HCT116 (cell line): ENCODE measurements around the gene UBE3B. TPM values are rescaled to one million over a fixed set of nuclear protein-coding genes. Genes with fewer than 3 reads are reported as not detected.

ENCODE experiments used
- ATAC-seq: fragments of 200-7000 bp; cut with Tn5 transposase; 2 replicates; pipeline ENCODE4 v1.9.1; 2020; ENCODE audit warnings: mild to moderate bottlenecking, moderate library complexity
- BruUV-seq: library from RNA; stranded (reverse); fragments of 400-500 nt; replicated peaks from 2 replicates; lab custom pipeline; 2021; lab: Mats Ljungman, UMichigan
- CTCF ChIA-PET: fragments of 300-600 bp; sonication (Branson Sonifier 250); formaldehyde crosslinking; loops from one replicate; lab custom pipeline; 2021; ENCODE audit warnings: antibody characterized with exemption; lab: Charles Lee
- POLR2A ChIA-PET: fragments of 300-600, 350-600 bp; sonication (Branson Sonifier 250); formaldehyde crosslinking; loops from one replicate; lab custom pipeline; 2021; ENCODE audit warnings: antibody characterized with exemption; lab: Charles Lee
- RAD21 ChIA-PET, 2 experiments: fragments of 300-600 bp; sonication (Branson Sonifier 250); formaldehyde crosslinking; loops; one replicate each; lab custom pipeline; 2023; ENCODE audit warnings: low total read pairs in 2 of 2; ENCODE audit not compliant: uncharacterized antibody in 2 of 2, unreplicated experiment in 2 of 2, low non-redundant PET in 1 of 2; lab: Charles Lee
- DNase-seq: peaks from one replicate; pipeline ENCODE4 v3.0.0-alpha.2; 2010; ENCODE audit warnings: low read depth, low spot score
- H2AFZ ChIP-seq: fragments of 200-600 bp; shearing (Covaris generic), sonication (generic); 2 replicates; pipeline ENCODE4 v1.6.1; 2017; ENCODE audit warnings: low read depth, mixed run types, mixed read lengths, antibody characterized with exemption, low read length; ENCODE audit not compliant: poor library complexity, severe bottlenecking
- H3K27ac ChIP-seq: 2 replicates; pipeline ENCODE4 v1.5.1; 2012; ENCODE audit warnings: low read depth, low read length
- H3K27me3 ChIP-seq: fragments of 200-600 bp; sonication (generic); 2 replicates; pipeline ENCODE4 v1.6.1; 2016; ENCODE audit warnings: mixed run types, low read length, mixed read lengths; ENCODE audit not compliant: insufficient read depth
- H3K36me3 ChIP-seq, 2 experiments: fragments of 200-500 bp in 1 of 2; fragments of 200-600 bp in 1 of 2; sonication (Bioruptor generic) in 1 of 2; sonication (generic) in 1 of 2; 2 replicates each; pipeline versions ENCODE4 v1.5.1 to v1.6.1; 2014 to 2016; ENCODE audit warnings: low read length in 2 of 2, inconsistent platforms in 1 of 2, mixed read lengths in 1 of 2, mixed run types in 1 of 2; ENCODE audit not compliant: insufficient read depth in 2 of 2, control insufficient read depth in 1 of 2
- H3K4me1 ChIP-seq, 2 experiments: fragments of 200-600 bp in 1 of 2; sonication (generic) in 1 of 2; 2 replicates each; pipeline versions ENCODE4 v1.5.1 to v1.6.1; 2012 to 2017; ENCODE audit warnings: low read length in 2 of 2, inconsistent platforms in 1 of 2, mild to moderate bottlenecking in 1 of 2, mixed read lengths in 1 of 2, mixed run types in 1 of 2, moderate library complexity in 1 of 2; ENCODE audit not compliant: insufficient read depth in 2 of 2, control insufficient read depth in 1 of 2
- H3K4me2 ChIP-seq: fragments of 200-600 bp; sonication (generic); 2 replicates; pipeline ENCODE4 v1.6.1; 2017; ENCODE audit warnings: mixed run types, low read length, mixed read lengths
- H3K4me3 ChIP-seq, 2 experiments: fragments of 200-600 bp in 1 of 2; sonication (generic) in 1 of 2; replicated peaks in 1 of 2; 2 replicates each; pipeline ENCODE4 v1.5.1; 2011 to 2016; ENCODE audit warnings: low read length in 2 of 2, control low read depth in 1 of 2, low read depth in 1 of 2, mild to moderate bottlenecking in 1 of 2, mixed read lengths in 1 of 2, mixed run types in 1 of 2
- H3K79me2 ChIP-seq: fragments of 200-600 bp; sonication (generic); 2 replicates; pipeline ENCODE4 v1.6.1; 2017; ENCODE audit warnings: mild to moderate bottlenecking, mixed run types, low read length, moderate library complexity, mixed read lengths; ENCODE audit not compliant: insufficient read depth
- H3K9ac ChIP-seq: fragments of 200-600 bp; sonication (generic); 2 replicates; pipeline ENCODE4 v1.6.1; 2016; ENCODE audit warnings: low read length, mixed read lengths
- H3K9me2 ChIP-seq: fragments of 200-600 bp; sonication (generic), shearing (Covaris generic); 2 replicates; pipeline ENCODE4 v1.6.1; 2017; ENCODE audit warnings: mixed run types, mild to moderate bottlenecking, moderate library complexity; ENCODE audit not compliant: insufficient read depth
- H3K9me3 ChIP-seq, 2 experiments: fragments of 200-500 bp in 1 of 2; fragments of 200-600 bp in 1 of 2; sonication (Bioruptor generic) in 1 of 2; sonication (generic) in 1 of 2; 2 replicates each; pipeline ENCODE4 v1.6.1; 2014 to 2017; ENCODE audit warnings: low read length in 2 of 2, mixed read lengths in 2 of 2, inconsistent platforms in 1 of 2, low read depth in 1 of 2, mild to moderate bottlenecking in 1 of 2, mixed run types in 1 of 2, moderate library complexity in 1 of 2; ENCODE audit not compliant: control insufficient read depth in 1 of 2, insufficient read depth in 1 of 2
- H4K20me1 ChIP-seq: fragments of 200-600 bp; sonication (generic), shearing (Covaris generic); 2 replicates; pipeline ENCODE4 v1.6.1; 2017; ENCODE audit warnings: mixed run types, mild to moderate bottlenecking, moderate library complexity; ENCODE audit not compliant: insufficient read depth
- CBX3 ChIP-seq: IDR thresholded peaks from 2 replicates; pipeline ENCODE4 v1.6.1; 2012; ENCODE audit warnings: low read depth
- CEBPB ChIP-seq: IDR thresholded peaks from 2 replicates; pipeline ENCODE4 v1.6.1; 2012; ENCODE audit warnings: low read depth
- EGR1 ChIP-seq: IDR thresholded peaks from 2 replicates; pipeline ENCODE4 v1.6.1; 2012; ENCODE audit warnings: low read depth
- EZH2 ChIP-seq: fragments of 200-600 bp; sonication (generic); IDR thresholded peaks from 2 replicates; pipeline ENCODE4 v1.6.1; 2017; ENCODE audit warnings: antibody characterized with exemption, mixed run types
- FOSL1 ChIP-seq: IDR thresholded peaks from 2 replicates; pipeline ENCODE4 v1.6.1; 2012; ENCODE audit warnings: low read depth
- JUND ChIP-seq: IDR thresholded peaks from 2 replicates; pipeline ENCODE4 v1.6.1; 2012
- POLR2A ChIP-seq: IDR thresholded peaks from 2 replicates; pipeline ENCODE4 v1.7.0; 2011; ENCODE audit warnings: borderline replicate concordance; ENCODE audit not compliant: insufficient read depth, insufficient read length; ENCODE audit errors: extremely low read depth
- RAD21 ChIP-seq: IDR thresholded peaks from 2 replicates; pipeline ENCODE4 v1.6.1; 2012; ENCODE audit warnings: low read depth, mild to moderate bottlenecking
- SIN3A ChIP-seq: IDR thresholded peaks from 2 replicates; pipeline ENCODE4 v1.6.1; 2012; ENCODE audit warnings: low read depth
- SP1 ChIP-seq: IDR thresholded peaks from 2 replicates; pipeline ENCODE4 v1.6.1; 2012; ENCODE audit warnings: low read depth
- TCF7L2 ChIP-seq: IDR thresholded peaks from 2 replicates; pipeline ENCODE4 v1.7.0; 2011; ENCODE audit warnings: borderline replicate concordance, inconsistent platforms; ENCODE audit not compliant: insufficient read depth, insufficient read length; ENCODE audit errors: extremely low read depth
- ZFX ChIP-seq: fragments of 450-650 bp; IDR thresholded peaks from 2 replicates; pipeline ENCODE4 v1.6.1; 2017
- ZNF274 ChIP-seq: fragments of 200-500 bp; sonication (Bioruptor generic); IDR thresholded peaks from 2 replicates; pipeline ENCODE4 v1.6.1; 2014; ENCODE audit warnings: mild to moderate bottlenecking, low read depth, low read length, inconsistent platforms
- intact Hi-C: fragments of 100-400 bp; cut with micrococcal nuclease; formaldehyde crosslinking; loops from 2 replicates; pipeline ENCODE4 v1.10.0; 2022
- total RNA-seq: library from RNA; stranded (reverse); gene quantifications from one replicate; pipeline ENCODE4 v1.2.1, GENCODE V29; 2021; ENCODE audit not compliant: unreplicated experiment
- TF ChIP-seq, protein P1 (sequence below), 3 experiments: fragments of 200-600 bp in 1 of 3; sonication (generic) in 1 of 3; IDR thresholded peaks in 2 of 3; conservative IDR thresholded peaks in 1 of 3; 2 replicates each; pipeline ENCODE4 v1.5.1; 2012 to 2017; ENCODE audit warnings: low read depth in 2 of 3, low read length in 2 of 3, antibody characterized with exemption in 1 of 3, borderline replicate concordance in 1 of 3, control low read depth in 1 of 3, mild to moderate bottlenecking in 1 of 3, mixed read lengths in 1 of 3, mixed run types in 1 of 3, moderate library complexity in 1 of 3; ENCODE audit not compliant: insufficient read depth in 1 of 3
- TF ChIP-seq, protein P2 (sequence below): IDR thresholded peaks from 2 replicates; pipeline ENCODE4 v1.6.1; 2012; ENCODE audit warnings: low read depth
- TF ChIP-seq, protein P3 (sequence below): IDR thresholded peaks from 2 replicates; pipeline ENCODE4 v1.6.1; 2011; ENCODE audit warnings: mild to moderate bottlenecking, low read length, moderate library complexity; ENCODE audit not compliant: insufficient replicate concordance; ENCODE audit errors: extremely low read depth

UBE3B gene
- total RNA-seq, 1 experiment from 2014 or later, result 28.9 TPM

DNA sequence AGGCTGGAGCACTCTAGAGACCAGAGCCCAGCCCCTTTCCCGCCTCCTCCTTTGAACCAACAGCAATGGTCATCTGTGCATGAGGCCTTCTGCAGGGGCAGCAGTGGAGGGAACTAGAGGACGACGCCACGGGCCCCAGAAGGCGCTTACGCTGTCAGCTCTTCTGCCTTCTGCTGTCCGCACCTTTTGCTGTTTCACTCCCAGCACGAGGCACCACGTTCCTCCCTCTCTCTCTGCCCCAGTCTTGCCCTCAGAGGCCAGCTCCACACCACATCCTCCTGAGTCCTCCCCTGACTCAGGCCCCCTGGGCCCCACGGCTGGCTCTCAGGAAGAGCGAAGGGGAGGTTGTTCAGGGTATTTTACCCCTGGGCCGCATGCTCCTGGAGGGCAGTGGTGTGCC lies 80.4 kb downstream of the UBE3B start:
- RAD21 ChIA-PET, result no interaction called here
- no peak overlapping the region for H3K4me2 ChIP-seq
- TF ChIP-seq CEBPB, result no peak
- TF ChIP-seq ZFX, result no peak
- no peak for TF ChIP-seq SP1
- no peak for TF ChIP-seq JUND
- no peak for TF ChIP-seq TCF7L2
- no peak for TF ChIP-seq SIN3A
- no peak for TF ChIP-seq POLR2A
- no peak for TF ChIP-seq EGR1
- TF ChIP-seq ZNF274, result no peak
- TF ChIP-seq, protein P1, sequence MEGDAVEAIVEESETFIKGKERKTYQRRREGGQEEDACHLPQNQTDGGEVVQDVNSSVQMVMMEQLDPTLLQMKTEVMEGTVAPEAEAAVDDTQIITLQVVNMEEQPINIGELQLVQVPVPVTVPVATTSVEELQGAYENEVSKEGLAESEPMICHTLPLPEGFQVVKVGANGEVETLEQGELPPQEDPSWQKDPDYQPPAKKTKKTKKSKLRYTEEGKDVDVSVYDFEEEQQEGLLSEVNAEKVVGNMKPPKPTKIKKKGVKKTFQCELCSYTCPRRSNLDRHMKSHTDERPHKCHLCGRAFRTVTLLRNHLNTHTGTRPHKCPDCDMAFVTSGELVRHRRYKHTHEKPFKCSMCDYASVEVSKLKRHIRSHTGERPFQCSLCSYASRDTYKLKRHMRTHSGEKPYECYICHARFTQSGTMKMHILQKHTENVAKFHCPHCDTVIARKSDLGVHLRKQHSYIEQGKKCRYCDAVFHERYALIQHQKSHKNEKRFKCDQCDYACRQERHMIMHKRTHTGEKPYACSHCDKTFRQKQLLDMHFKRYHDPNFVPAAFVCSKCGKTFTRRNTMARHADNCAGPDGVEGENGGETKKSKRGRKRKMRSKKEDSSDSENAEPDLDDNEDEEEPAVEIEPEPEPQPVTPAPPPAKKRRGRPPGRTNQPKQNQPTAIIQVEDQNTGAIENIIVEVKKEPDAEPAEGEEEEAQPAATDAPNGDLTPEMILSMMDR (IDR thresholded peaks at IDR 0.05 in 2 of 3, conservative IDR thresholded peaks at IDR 0.05 in 1 of 3; ENCODE audit: borderline replicate concordance in 1 of 3, insufficient read depth in 1 of 3, low read depth in 2 of 3, low read length in 2 of 3), result no peak
- TF ChIP-seq, protein P2, sequence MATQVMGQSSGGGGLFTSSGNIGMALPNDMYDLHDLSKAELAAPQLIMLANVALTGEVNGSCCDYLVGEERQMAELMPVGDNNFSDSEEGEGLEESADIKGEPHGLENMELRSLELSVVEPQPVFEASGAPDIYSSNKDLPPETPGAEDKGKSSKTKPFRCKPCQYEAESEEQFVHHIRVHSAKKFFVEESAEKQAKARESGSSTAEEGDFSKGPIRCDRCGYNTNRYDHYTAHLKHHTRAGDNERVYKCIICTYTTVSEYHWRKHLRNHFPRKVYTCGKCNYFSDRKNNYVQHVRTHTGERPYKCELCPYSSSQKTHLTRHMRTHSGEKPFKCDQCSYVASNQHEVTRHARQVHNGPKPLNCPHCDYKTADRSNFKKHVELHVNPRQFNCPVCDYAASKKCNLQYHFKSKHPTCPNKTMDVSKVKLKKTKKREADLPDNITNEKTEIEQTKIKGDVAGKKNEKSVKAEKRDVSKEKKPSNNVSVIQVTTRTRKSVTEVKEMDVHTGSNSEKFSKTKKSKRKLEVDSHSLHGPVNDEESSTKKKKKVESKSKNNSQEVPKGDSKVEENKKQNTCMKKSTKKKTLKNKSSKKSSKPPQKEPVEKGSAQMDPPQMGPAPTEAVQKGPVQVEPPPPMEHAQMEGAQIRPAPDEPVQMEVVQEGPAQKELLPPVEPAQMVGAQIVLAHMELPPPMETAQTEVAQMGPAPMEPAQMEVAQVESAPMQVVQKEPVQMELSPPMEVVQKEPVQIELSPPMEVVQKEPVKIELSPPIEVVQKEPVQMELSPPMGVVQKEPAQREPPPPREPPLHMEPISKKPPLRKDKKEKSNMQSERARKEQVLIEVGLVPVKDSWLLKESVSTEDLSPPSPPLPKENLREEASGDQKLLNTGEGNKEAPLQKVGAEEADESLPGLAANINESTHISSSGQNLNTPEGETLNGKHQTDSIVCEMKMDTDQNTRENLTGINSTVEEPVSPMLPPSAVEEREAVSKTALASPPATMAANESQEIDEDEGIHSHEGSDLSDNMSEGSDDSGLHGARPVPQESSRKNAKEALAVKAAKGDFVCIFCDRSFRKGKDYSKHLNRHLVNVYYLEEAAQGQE, result no peak
- TF ChIP-seq RAD21, result no peak
- TF ChIP-seq FOSL1, result no peak
- TF ChIP-seq CBX3, result no peak
- no peak for TF ChIP-seq EZH2
- TF ChIP-seq, protein P3, sequence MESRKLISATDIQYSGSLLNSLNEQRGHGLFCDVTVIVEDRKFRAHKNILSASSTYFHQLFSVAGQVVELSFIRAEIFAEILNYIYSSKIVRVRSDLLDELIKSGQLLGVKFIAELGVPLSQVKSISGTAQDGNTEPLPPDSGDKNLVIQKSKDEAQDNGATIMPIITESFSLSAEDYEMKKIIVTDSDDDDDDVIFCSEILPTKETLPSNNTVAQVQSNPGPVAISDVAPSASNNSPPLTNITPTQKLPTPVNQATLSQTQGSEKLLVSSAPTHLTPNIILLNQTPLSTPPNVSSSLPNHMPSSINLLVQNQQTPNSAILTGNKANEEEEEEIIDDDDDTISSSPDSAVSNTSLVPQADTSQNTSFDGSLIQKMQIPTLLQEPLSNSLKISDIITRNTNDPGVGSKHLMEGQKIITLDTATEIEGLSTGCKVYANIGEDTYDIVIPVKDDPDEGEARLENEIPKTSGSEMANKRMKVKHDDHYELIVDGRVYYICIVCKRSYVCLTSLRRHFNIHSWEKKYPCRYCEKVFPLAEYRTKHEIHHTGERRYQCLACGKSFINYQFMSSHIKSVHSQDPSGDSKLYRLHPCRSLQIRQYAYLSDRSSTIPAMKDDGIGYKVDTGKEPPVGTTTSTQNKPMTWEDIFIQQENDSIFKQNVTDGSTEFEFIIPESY, result no peak
- intact Hi-C loops, result no loop called here
- ATAC-seq (no peak), DNase-seq (no peak)
- H3K79me2 ChIP-seq, result no peaks in the 10 kb centered on the region
- H3K27me3 ChIP-seq, result 0 out of 2 replicates have a peak, but pooled peaks cover 6% of the 10 kb centered on the region
- POLR2A ChIA-PET, result no interaction called here
- no peak overlapping the region for H3K9ac ChIP-seq
- H3K4me3 ChIP-seq, result no peak overlapping the region
- H3K9me3 ChIP-seq, result no peaks in the 10 kb centered on the region
- no peaks in the 10 kb centered on the region for H3K4me1 ChIP-seq
- no peak overlapping the region for H3K27ac ChIP-seq
- BruUV-seq, result no TSS peak
- H4K20me1 ChIP-seq, result no peaks in the 10 kb centered on the region
- CTCF ChIA-PET, result no interaction called here
- no peaks in the 10 kb centered on the region for H3K9me2 ChIP-seq
- no peak overlapping the region for H2AFZ ChIP-seq
- no peaks in the 10 kb centered on the region for H3K36me3 ChIP-seq
